Neural progenitor cell (in vitro differentiated cells): ENCODE data around the gene ERBB4.

Source experiments
- EZH2 ChIP-seq: fragments of 200-600 bp; sonication (generic); IDR thresholded peaks from 2 replicates; pipeline ENCODE4 v1.6.1; 2017; ENCODE audit warnings: antibody characterized with exemption, mild to moderate bottlenecking, moderate library complexity
- TF ChIP-seq, protein P1 (sequence below): fragments of 200-600 bp; sonication (generic); IDR thresholded peaks from 2 replicates; pipeline ENCODE4 v1.5.1; 2017; ENCODE audit warnings: antibody characterized with exemption, mild to moderate bottlenecking

DNA sequence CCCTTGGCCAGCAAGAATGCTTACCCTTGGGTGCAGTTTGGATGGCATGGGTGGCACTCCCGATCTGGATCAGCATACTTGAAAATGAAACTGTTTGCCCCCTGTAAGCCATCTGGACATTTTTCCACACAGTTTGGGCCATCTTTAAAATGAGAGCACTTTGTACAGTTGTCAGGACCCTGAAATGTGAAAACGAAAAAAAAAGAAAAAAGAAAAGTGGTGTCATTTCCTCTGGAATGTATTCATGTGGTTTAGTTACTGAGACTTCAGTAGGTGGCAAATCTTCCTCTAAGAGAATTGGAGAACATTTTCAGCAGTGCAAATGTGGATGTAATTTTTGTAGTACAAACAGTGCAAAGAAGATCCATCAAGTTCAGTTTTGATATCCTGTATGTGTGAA lies 873.3 kb downstream of the ERBB4 start:
- TF ChIP-seq, protein P1, sequence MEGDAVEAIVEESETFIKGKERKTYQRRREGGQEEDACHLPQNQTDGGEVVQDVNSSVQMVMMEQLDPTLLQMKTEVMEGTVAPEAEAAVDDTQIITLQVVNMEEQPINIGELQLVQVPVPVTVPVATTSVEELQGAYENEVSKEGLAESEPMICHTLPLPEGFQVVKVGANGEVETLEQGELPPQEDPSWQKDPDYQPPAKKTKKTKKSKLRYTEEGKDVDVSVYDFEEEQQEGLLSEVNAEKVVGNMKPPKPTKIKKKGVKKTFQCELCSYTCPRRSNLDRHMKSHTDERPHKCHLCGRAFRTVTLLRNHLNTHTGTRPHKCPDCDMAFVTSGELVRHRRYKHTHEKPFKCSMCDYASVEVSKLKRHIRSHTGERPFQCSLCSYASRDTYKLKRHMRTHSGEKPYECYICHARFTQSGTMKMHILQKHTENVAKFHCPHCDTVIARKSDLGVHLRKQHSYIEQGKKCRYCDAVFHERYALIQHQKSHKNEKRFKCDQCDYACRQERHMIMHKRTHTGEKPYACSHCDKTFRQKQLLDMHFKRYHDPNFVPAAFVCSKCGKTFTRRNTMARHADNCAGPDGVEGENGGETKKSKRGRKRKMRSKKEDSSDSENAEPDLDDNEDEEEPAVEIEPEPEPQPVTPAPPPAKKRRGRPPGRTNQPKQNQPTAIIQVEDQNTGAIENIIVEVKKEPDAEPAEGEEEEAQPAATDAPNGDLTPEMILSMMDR, result no peak
- TF ChIP-seq EZH2, result no peak
